Endothelial cell of umbilical vein (primary cell): Measurements from ENCODE around the gene LIMCH1. TPM values are rescaled to one million over a fixed set of nuclear protein-coding genes. Genes with fewer than 3 reads are reported as not detected.

Experiments
- BruUV-seq: library from RNA; stranded (reverse); fragments of 400-500 nt; replicated peaks from 2 replicates; lab custom pipeline; 2021; lab: Mats Ljungman, UMichigan
- CTCF ChIA-PET: fragments of 300-600, 350-600 bp; sonication (Branson Sonifier 250); formaldehyde crosslinking; loops from one replicate; lab custom pipeline; 2021; ENCODE audit warnings: antibody characterized with exemption, inconsistent platforms; lab: Charles Lee
- POLR2A ChIA-PET: fragments of 300-600, 350-600 bp; sonication (Branson Sonifier 250); formaldehyde crosslinking; loops from one replicate; lab custom pipeline; 2021; ENCODE audit warnings: antibody characterized with exemption, inconsistent platforms; lab: Charles Lee
- DNase-seq: peaks from one replicate; pipeline ENCODE4 v3.0.0-alpha.2; 2011; ENCODE audit warnings: low read depth, low spot score
- FAIRE-seq: peaks from 2 replicates; lab custom pipeline; 2011; peaks lifted over from hg19 to GRCh38; lab: Jason Lieb, UNC
- H2AFZ ChIP-seq: 2 replicates; pipeline ENCODE4 v1.6.0; 2012; ENCODE audit warnings: low read depth, low read length, control low read depth, inconsistent platforms
- H3K27ac ChIP-seq: 2 replicates; pipeline ENCODE4 v1.5.1; 2011; ENCODE audit warnings: low read depth, mild to moderate bottlenecking, control low read depth, low read length, moderate library complexity; ENCODE audit not compliant: insufficient read depth
- H3K27me3 ChIP-seq, 2 experiments: 2 replicates each; pipeline versions ENCODE4 v1.6.0 to v1.6.1; 2011; ENCODE audit warnings: low read length in 2 of 2, mixed read lengths in 1 of 2; ENCODE audit not compliant: control insufficient read depth in 2 of 2, insufficient read depth in 2 of 2
- H3K36me3 ChIP-seq, 2 experiments: 2 replicates in 1 of 2; 3 replicates in 1 of 2; pipeline ENCODE4 v1.5.1; 2011; ENCODE audit warnings: low read length in 2 of 2, mild to moderate bottlenecking in 1 of 2, moderate library complexity in 1 of 2; ENCODE audit not compliant: control insufficient read depth in 2 of 2, insufficient read depth in 2 of 2; ENCODE audit errors: extremely low read depth in 1 of 2
- H3K4me1 ChIP-seq: 3 replicates; pipeline ENCODE4 v1.5.1; 2011; ENCODE audit warnings: mild to moderate bottlenecking, low read length; ENCODE audit not compliant: control insufficient read depth, insufficient read depth; ENCODE audit errors: extremely low read depth
- H3K4me2 ChIP-seq: 2 replicates; pipeline ENCODE4 v1.6.1; 2011; ENCODE audit warnings: low read length, control low read depth, mixed read lengths; ENCODE audit not compliant: insufficient read depth
- H3K4me3 ChIP-seq, 3 experiments: fragments of 200-600 bp in 1 of 3; sonication (generic), shearing (Covaris generic) in 1 of 3; replicated peaks in 1 of 3; 2 replicates each; pipeline ENCODE4 v1.5.1; 2011 to 2016; ENCODE audit warnings: control low read depth in 3 of 3, low read length in 3 of 3, mild to moderate bottlenecking in 2 of 3, inconsistent platforms in 1 of 3, low read depth in 1 of 3, moderate library complexity in 1 of 3; ENCODE audit not compliant: insufficient read depth in 1 of 3
- H3K79me2 ChIP-seq: 2 replicates; pipeline ENCODE4 v1.6.0; 2012; ENCODE audit warnings: low read length, inconsistent platforms; ENCODE audit not compliant: control insufficient read depth, insufficient read depth
- H3K9ac ChIP-seq: replicated peaks from 2 replicates; pipeline ENCODE3; 2011; ENCODE audit warnings: low read length, control low read depth; ENCODE audit not compliant: insufficient read depth; ENCODE audit errors: extremely low read depth
- H3K9me1 ChIP-seq: replicated peaks from 3 replicates; pipeline ENCODE4 v1.6.0; 2011; ENCODE audit warnings: mild to moderate bottlenecking, low read length; ENCODE audit not compliant: control insufficient read depth, insufficient read depth; ENCODE audit errors: extremely low read depth
- H3K9me3 ChIP-seq: replicated peaks from 2 replicates; pipeline ENCODE4 v1.5.1; 2012; ENCODE audit warnings: low read length, inconsistent platforms; ENCODE audit not compliant: control insufficient read depth, insufficient read depth
- H4K20me1 ChIP-seq: replicated peaks from 2 replicates; pipeline ENCODE3; 2011; ENCODE audit warnings: mild to moderate bottlenecking, low read length; ENCODE audit not compliant: control insufficient read depth, insufficient read depth; ENCODE audit errors: extremely low read depth
- EZH2 ChIP-seq: IDR thresholded peaks from 2 replicates; pipeline ENCODE4 v1.6.1; 2012; ENCODE audit warnings: borderline replicate concordance, low read depth, mild to moderate bottlenecking, moderate library complexity, low read length, inconsistent platforms; ENCODE audit not compliant: severe bottlenecking
- FOS ChIP-seq: IDR thresholded peaks from 2 replicates; pipeline ENCODE4 v1.6.1; 2011; ENCODE audit warnings: mild to moderate bottlenecking, low read length, moderate library complexity, borderline replicate concordance; ENCODE audit not compliant: insufficient read depth
- GATA2 ChIP-seq: IDR thresholded peaks from 2 replicates; pipeline ENCODE4 v1.7.0; 2011; ENCODE audit warnings: low read depth, mild to moderate bottlenecking, moderate library complexity, mixed read lengths, low read length; ENCODE audit not compliant: insufficient read length, insufficient read depth
- JUN ChIP-seq: IDR thresholded peaks from 2 replicates; pipeline ENCODE4 v1.6.1; 2011; ENCODE audit warnings: borderline replicate concordance, low read depth; ENCODE audit not compliant: insufficient read length, insufficient read depth
- MYC ChIP-seq: IDR thresholded peaks from one replicate; pipeline ENCODE4 v1.6.1; 2011; ENCODE audit warnings: mild to moderate bottlenecking, low read depth, low read length
- POLR2A ChIP-seq: IDR thresholded peaks from 2 replicates; pipeline ENCODE4 v1.6.1; 2012; ENCODE audit warnings: low read depth, mild to moderate bottlenecking, control low read depth, low read length
- POLR2AphosphoS5 ChIP-seq: IDR thresholded peaks from 2 replicates; pipeline ENCODE4 v1.6.1; 2012; ENCODE audit warnings: low read depth, mild to moderate bottlenecking, control low read depth, low read length, moderate library complexity; ENCODE audit not compliant: insufficient read depth
- dilution Hi-C: fragments of 300-500 bp; cut with MboI; formaldehyde crosslinking; loops from one replicate; pipeline ENCODE4 v1.15.0; 2019; ENCODE audit warnings: low sequenced_read_pairs; ENCODE audit not compliant: extremely low pct_ligation_motif_present
- intact Hi-C: fragments of 100-400 bp; cut with micrococcal nuclease; formaldehyde crosslinking; loops from one replicate; pipeline ENCODE4 v1.10.0; 2022
- polyA plus RNA-seq, 4 experiments: library from polyadenylated mRNA; depleted of rRNA in 3 of 4; stranded (reverse) in 3 of 4; unstranded in 1 of 4; fragments of >200 nt; gene quantifications; 2 replicates each; pipeline versions ENCODE4 v1.2.1 to v1.2.3, GENCODE V29; 2011 to 2012; ENCODE audit warnings: missing spikeins in 1 of 4
- total RNA-seq: library from RNA; stranded (reverse); gene quantifications from 2 replicates; pipeline ENCODE4 v1.2.3, GENCODE V29; 2021
- TF ChIP-seq, protein P1 (sequence below), 2 donors: IDR thresholded peaks; 1 replicate in 1 of 2; 2 replicates in 1 of 2; pipeline ENCODE4 v1.5.1; 2011; ENCODE audit warnings: low read length in 2 of 2, mild to moderate bottlenecking in 2 of 2, moderate library complexity in 2 of 2, control low read depth in 1 of 2, inconsistent platforms in 1 of 2, low read depth in 1 of 2; ENCODE audit not compliant: insufficient read depth in 1 of 2; ENCODE audit errors: extremely low read depth in 1 of 2
- TF ChIP-seq, protein P2 (sequence below): IDR thresholded peaks from 2 replicates; pipeline ENCODE4 v1.6.1; 2011; ENCODE audit not compliant: insufficient read depth, insufficient read length

Gene LIMCH1
- total and polyA plus RNA-seq, 2 donors (not counting 3 experiments of a cell fraction or from before 2014, with no cell fraction given): 14.3 to 32.8 TPM

DNA sequence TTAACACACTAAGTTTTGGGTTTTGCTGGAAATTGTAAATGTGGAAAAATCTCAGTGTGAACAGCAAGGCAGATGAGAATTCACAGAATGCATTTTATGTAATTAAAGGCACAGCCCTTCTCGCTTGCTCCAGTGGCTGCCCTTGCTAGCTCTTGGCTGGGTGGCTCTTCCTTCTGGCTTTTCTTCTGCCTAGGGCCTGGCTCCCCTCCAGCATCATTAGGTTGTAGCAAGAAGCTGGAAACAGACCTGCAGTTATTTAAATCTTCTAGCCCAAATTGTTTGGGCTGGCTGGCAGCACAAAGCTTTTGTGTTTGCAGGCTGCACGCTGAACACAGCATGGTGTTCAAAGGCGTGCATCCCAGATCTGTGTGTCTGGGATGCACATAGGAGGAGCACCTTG lies 56.5 kb downstream of the LIMCH1 start:
- Histone ChIP-seq H3K9me3 (no peaks in the 10 kb centered on the region), H3K4me2 (no peak overlapping the region), H3K9me1 (no peaks in the 10 kb centered on the region), H3K4me3 (no peak overlapping the region), H3K9ac (no peak overlapping the region), H3K79me2 (no peaks in the 10 kb centered on the region), H3K27me3 (peaks cover 11 to 16% of the 10 kb centered on the region in 2 experiments), H2AFZ (no peak overlapping the region), H3K36me3 (no peaks in the 10 kb centered on the region), H3K4me1 (no peaks in the 10 kb centered on the region), H4K20me1 (no peaks in the 10 kb centered on the region), H3K27ac (no peak overlapping the region)
- intact Hi-C loops (no loop called here), dilution Hi-C loops (no loop called here)
- TF ChIP-seq, protein P1, sequence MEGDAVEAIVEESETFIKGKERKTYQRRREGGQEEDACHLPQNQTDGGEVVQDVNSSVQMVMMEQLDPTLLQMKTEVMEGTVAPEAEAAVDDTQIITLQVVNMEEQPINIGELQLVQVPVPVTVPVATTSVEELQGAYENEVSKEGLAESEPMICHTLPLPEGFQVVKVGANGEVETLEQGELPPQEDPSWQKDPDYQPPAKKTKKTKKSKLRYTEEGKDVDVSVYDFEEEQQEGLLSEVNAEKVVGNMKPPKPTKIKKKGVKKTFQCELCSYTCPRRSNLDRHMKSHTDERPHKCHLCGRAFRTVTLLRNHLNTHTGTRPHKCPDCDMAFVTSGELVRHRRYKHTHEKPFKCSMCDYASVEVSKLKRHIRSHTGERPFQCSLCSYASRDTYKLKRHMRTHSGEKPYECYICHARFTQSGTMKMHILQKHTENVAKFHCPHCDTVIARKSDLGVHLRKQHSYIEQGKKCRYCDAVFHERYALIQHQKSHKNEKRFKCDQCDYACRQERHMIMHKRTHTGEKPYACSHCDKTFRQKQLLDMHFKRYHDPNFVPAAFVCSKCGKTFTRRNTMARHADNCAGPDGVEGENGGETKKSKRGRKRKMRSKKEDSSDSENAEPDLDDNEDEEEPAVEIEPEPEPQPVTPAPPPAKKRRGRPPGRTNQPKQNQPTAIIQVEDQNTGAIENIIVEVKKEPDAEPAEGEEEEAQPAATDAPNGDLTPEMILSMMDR (IDR thresholded peaks at IDR 0.05; ENCODE audit: extremely low read depth in 1 of 2, insufficient read depth in 1 of 2, low read depth in 1 of 2, low read length in 2 of 2): no peak
- TF ChIP-seq EZH2: no peak
- no peak for TF ChIP-seq POLR2AphosphoS5
- no peak for TF ChIP-seq POLR2A
- TF ChIP-seq JUN: no peak
- TF ChIP-seq FOS: no peak
- TF ChIP-seq GATA2: no peak
- no peak for TF ChIP-seq MYC
- TF ChIP-seq, protein P2, sequence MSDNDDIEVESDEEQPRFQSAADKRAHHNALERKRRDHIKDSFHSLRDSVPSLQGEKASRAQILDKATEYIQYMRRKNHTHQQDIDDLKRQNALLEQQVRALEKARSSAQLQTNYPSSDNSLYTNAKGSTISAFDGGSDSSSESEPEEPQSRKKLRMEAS: no peak
- BruUV-seq: no TSS peak
- POLR2A ChIA-PET: no interaction called here
- FAIRE-seq (no peak), DNase-seq (no peak)
- CTCF ChIA-PET: no interaction called here
